ENCODE results near the gene PRR23B.

DNA sequence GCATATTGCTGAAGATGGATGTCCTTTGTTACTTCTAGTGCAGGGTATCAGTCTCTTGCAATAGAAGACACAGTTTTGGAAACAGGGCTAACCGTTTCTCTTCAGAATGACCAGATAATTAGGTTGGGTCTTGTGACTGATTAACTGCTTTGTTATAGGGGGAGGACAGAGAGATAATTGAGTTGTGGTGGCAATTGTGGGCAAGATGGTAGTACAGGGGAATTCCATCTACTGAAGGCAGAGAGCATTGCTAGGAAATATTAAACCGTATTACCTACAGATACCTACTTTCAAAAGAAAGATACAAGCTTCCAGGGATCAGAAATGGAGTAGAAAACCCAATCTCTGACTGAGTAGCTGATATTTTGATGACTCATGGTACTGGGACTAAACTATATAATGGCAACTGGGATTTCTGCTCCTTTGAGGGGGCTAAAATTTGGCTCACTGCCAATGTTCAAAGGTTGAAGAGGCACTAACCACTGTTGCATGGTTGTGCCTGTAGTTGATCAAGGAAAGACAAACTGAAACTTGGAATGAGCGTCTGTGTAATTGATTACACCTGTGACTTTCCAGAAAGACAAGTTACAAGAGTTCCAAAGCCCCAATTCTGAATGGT is 4.2 kb downstream of the PRR23B start:
- TF ChIP-seq, protein P1, sequence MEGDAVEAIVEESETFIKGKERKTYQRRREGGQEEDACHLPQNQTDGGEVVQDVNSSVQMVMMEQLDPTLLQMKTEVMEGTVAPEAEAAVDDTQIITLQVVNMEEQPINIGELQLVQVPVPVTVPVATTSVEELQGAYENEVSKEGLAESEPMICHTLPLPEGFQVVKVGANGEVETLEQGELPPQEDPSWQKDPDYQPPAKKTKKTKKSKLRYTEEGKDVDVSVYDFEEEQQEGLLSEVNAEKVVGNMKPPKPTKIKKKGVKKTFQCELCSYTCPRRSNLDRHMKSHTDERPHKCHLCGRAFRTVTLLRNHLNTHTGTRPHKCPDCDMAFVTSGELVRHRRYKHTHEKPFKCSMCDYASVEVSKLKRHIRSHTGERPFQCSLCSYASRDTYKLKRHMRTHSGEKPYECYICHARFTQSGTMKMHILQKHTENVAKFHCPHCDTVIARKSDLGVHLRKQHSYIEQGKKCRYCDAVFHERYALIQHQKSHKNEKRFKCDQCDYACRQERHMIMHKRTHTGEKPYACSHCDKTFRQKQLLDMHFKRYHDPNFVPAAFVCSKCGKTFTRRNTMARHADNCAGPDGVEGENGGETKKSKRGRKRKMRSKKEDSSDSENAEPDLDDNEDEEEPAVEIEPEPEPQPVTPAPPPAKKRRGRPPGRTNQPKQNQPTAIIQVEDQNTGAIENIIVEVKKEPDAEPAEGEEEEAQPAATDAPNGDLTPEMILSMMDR (IDR thresholded peaks at IDR 0.05), result no peak
- TF ChIP-seq POLR2AphosphoS5 (IDR thresholded peaks at IDR 0.05) (no peak), POLR2A (IDR thresholded peaks at IDR 0.05) (no peak)
